Measurements from ENCODE around the gene SELENOK.

The SELENOK gene

DNA sequence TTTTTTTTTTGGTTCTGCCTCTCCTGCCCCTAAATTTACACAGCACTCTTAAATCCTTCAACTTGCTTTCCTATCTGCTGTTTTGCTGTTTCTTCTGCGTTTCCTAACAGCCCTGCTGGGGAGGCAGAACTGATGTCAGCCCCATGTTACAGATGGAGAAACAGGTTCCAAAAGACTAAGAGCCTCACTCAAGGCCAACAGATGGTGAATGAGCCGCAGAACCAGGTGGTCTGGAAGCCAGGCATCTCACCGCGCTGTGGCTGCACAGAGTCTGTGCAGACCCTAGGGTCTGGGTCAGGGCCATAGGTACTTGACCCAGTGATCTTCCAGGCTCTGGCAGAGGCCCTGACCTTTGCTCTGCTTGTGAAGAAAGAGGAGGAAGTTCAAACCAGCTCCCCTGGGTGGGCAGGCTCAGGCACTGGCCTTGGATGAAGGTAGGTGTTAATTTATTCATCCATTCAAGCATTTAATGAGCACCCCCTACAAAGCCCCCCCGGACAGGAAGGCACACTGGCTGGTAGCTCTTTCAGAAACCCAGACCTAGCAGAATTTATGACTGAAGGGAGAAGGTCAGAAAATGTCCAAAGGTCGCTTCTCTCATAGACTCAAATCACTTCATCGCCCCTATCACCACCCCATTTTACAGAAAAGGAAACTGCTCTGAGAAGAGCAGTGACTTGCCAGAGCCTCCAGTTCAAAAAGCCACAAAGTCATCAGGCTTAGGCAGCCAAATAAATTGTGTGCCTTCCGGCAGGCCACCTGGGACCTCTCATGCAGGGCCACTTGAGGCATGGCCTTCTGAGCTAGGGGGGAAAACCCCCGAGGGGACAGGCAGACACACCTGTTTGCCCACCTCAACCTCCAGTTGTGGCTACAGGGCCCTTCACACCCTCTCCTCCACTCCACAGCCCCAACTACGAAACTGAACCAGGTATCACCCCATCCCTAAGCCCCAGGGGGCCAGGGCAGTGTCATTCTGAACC, 48.2 kb downstream of the SELENOK start:
- no peak for DNase-seq (ENCODE audit: low spot score in 2 of 2)

DNA sequence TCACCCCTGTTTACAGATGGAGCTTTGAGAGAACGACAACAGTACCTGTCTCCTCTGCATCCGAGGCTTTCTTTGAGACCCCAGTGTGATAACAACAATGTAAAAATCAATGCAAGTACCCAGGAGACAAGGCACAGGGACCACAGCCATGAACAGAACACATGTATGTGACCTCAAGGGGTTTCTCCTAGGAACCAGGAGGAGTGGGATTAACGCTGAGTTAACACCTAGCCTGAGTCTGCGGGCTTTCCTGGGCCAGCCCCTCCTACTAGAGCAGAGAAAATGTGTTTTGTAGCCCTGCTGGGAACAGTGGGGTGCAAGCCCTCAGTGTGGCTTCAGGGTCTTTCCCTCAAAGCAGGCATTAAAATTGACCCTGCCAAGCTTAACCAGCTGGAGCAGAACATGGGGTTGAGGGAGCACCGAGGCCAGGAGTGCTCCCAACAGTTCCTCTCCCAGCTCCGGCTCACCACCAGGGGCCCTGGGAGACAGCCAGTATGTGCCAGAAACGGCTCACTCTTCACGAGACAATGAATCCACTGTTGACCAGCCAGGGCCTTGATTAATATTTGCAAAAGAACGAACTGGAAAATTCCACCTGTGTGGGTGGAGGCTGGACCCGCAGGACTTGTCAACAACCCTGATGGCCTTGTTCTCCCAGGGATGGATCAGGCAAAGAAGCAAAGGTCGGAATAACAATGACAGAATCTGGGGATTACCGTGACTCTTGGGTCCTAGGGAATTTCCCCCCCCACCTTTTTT, 49.0 kb downstream of the SELENOK start:
- H3K4me3 Mint-ChIP-seq, result no peak overlapping the region
- no peaks in the 10 kb centered on the region for H3K36me3 Mint-ChIP-seq
- H3K27ac Mint-ChIP-seq, result no peak overlapping the region
- DNase-seq (ENCODE audit: low spot score in 2 of 2) (no peak), ATAC-seq (ENCODE audit: low read depth) (no peak)
- H3K4me1 Mint-ChIP-seq, result peaks cover 14% of the 10 kb centered on the region
- H3K9me3 Mint-ChIP-seq, result no peaks in the 10 kb centered on the region
- H3K27me3 Mint-ChIP-seq, result peaks cover 10% of the 10 kb centered on the region

More for the DNA sequence above, 48.2 kb downstream of the SELENOK start:
- Mint-ChIP-seq H3K9me3 (no peaks in the 10 kb centered on the region), H3K27me3 (peaks cover 11% of the 10 kb centered on the region), H3K36me3 (no peaks in the 10 kb centered on the region), H3K27ac (no peak overlapping the region), H3K4me3 (no peak overlapping the region), H3K4me1 (peaks cover 14% of the 10 kb centered on the region)
- peak; percentile 28 for ATAC-seq (ENCODE audit: low read depth)

DNA sequence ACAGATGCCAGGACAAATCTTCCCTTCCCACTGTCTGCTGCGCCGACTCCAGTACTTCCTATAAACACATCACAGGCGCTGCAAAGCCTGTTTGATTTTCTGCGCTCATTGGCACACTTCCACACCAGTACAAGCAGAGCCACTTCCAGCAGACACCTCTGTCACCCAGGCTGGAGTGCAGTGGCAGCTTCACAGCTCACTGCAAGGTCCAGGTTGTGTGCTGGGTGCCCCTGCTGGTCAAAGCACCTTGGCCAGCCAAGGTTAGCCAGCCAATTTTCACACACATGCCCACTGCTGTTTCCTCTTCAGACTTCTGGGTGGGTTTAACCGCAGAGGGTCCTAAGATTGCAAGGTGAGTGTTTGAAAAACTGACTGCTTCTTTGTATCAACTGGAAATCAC, 50.4 kb downstream of the SELENOK start:
- Mint-ChIP-seq H3K4me3 (no peak overlapping the region), H3K9me3 (no peaks in the 10 kb centered on the region), H3K27me3 (peaks cover 6% of the 10 kb centered on the region), H3K36me3 (no peaks in the 10 kb centered on the region), H3K27ac (no peak overlapping the region), H3K4me1 (peaks cover 14% of the 10 kb centered on the region)
- ATAC-seq (ENCODE audit: low read depth), result no peak
- no peak for DNase-seq (ENCODE audit: low spot score in 2 of 2)

DNA sequence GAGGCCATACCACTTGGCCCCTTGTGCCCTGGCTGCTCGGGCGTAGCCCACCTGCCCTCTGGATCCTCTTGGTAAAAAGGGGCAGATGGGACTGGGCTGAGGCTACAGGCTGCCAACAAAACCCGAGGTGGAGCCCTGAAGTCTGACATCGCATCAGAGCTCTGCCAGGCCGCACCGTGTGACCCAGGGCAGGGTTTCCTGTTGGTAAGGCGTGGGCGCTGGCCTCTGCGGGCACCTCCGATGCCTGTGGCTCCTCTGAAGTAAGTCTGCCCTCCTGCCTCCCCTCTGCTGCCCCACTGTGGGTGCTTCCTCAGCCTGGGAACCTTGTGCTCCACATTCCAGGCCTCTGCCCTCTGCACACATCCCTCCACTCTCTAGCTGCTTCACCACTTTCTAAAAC, 54.3 kb downstream of the SELENOK start:
- H3K4me1 Mint-ChIP-seq, result no peaks in the 10 kb centered on the region
- DNase-seq (ENCODE audit: low spot score in 2 of 2) (no peak), ATAC-seq (ENCODE audit: low read depth) (no peak)
- no peaks in the 10 kb centered on the region for H3K9me3 Mint-ChIP-seq
- H3K36me3 Mint-ChIP-seq, result no peaks in the 10 kb centered on the region
- peaks cover 5% of the 10 kb centered on the region for H3K27me3 Mint-ChIP-seq
- H3K27ac Mint-ChIP-seq, result no peak overlapping the region
- H3K4me3 Mint-ChIP-seq, result no peak overlapping the region

DNA sequence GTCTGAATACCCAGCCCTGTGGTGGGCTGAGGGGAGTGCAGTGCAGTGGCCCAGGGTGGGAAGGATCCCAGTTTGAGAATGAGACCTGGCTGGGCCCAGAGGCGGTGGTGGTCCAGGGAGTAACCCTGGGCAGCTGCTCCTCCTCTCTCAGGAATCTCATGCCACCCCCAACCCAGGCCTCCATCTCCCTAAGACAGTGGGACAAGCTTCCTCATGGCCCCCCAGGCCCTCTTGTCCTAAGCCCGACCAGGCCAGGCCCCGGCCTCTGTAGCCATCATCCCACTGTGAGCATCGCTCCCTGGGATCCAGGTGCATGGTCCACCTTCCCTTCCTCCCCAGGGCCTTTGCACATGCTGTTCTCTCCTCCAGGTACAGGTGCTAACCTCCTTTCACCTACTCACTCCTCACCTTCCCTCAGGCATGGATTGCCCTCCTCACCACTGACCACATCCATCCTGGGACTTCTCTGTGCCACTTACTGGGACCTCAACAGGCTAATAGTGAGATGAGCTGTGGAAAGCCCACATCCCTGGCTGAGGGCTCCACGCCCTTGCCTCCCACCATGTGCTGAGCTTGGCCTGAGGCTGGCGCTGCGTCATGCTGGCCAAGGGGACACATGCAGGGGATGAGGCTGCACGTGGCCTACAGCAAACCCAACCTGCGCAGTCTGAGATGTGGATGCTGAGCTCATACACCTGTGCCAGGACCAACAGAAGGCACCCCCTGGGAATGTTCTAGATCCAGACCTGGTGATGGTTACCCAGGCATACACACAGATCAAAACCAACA, 55.4 kb downstream of the SELENOK start:
- no peak overlapping the region for H3K27ac Mint-ChIP-seq
- ATAC-seq (ENCODE audit: low read depth), result no peak
- H3K4me1 Mint-ChIP-seq, result no peaks in the 10 kb centered on the region
- H3K27me3 Mint-ChIP-seq, result peaks cover 4% of the 10 kb centered on the region
- H3K36me3 Mint-ChIP-seq, result no peaks in the 10 kb centered on the region
- H3K9me3 Mint-ChIP-seq, result no peaks in the 10 kb centered on the region
- no peak for DNase-seq (ENCODE audit: low spot score in 2 of 2)
- H3K4me3 Mint-ChIP-seq, result no peak overlapping the region

DNA sequence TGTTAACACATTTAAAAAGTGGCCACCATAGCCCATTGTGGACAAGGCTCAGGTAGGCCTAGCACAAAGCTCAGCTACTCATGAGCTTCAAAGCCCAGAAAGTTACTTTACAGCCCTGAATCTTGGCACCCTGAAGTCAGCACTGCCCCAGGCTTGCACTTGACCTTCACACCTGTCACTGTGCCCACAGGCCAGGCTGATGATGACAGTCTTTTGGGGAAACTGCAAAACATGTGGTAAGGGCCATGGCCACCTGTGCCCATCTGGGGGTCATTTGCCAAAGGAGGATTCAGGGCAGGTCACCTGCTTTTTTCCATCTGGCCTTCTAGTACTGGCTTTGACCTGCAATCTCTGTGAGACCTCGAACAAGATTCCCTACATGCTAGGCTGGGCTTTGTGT, 56.4 kb downstream of the SELENOK start:
- Mint-ChIP-seq H3K36me3 (no peaks in the 10 kb centered on the region), H3K9me3 (no peaks in the 10 kb centered on the region), H3K4me1 (no peaks in the 10 kb centered on the region), H3K4me3 (no peak overlapping the region), H3K27me3 (peaks cover 4% of the 10 kb centered on the region), H3K27ac (no peak overlapping the region)
- DNase-seq (ENCODE audit: low spot score in 2 of 2) (no peak), ATAC-seq (ENCODE audit: low read depth) (no peak)

DNA sequence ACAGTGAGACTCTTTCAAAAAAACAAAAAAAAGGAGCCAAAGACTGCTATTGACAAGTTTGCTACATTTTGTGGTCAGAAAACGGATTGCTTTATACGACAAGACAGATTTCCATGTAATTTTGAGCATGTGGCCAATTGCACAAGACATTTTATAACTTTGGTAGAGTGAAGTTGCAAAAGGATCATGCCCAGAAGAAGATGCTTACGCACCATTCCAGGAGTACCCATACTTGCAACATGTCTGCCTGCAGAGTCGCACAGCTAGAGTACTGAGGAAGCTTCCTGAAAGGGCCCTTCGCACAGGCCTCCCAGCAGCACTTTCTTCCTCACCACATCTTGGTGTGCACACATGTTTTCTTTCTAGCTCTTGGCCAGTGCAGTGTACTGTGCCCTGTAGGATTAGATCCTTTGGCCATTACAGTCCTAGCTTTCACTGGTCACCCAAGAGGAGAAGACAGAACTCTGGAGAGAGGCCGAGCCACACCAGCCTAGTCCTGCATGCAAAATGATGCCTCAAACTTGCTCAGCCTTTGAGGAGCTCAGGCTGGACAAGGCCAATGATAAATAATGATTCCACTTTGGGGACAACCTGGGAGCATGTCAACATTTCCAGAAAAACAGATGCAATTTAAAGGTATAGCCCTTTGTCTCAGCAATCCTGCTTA, 57.1 kb downstream of the SELENOK start:
- ATAC-seq (ENCODE audit: low read depth) (no peak), DNase-seq (ENCODE audit: low spot score in 2 of 2) (no peak)
- Mint-ChIP-seq H3K27me3 (peaks cover 2% of the 10 kb centered on the region), H3K4me1 (no peaks in the 10 kb centered on the region), H3K27ac (no peak overlapping the region), H3K36me3 (no peaks in the 10 kb centered on the region), H3K4me3 (no peak overlapping the region), H3K9me3 (no peaks in the 10 kb centered on the region)
